GM18951 (cell line): ENCODE results near the gene DES.

Source experiments
- POLR2A ChIP-seq: IDR thresholded peaks from 4 replicates; pipeline ENCODE4 v1.6.1; 2011; ENCODE audit warnings: mild to moderate bottlenecking; ENCODE audit not compliant: insufficient read length, insufficient read depth; ENCODE audit errors: extremely low read depth
- in situ Hi-C: fragments of 300-500 bp; cut with MboI; formaldehyde crosslinking; loops from one replicate; pipeline ENCODE4 v1.12.0; 2022; ENCODE audit warnings: low sequenced_read_pairs, mixed read lengths, inconsistent platforms; ENCODE audit not compliant: unreplicated experiment

Gene DES

GRCh38 chr2:219440388-219441256, 22.4 kb downstream of the DES start:
- in situ Hi-C loops: no loop called here

GRCh38 chr2:219441451-219442255, 23.5 kb downstream of the DES start:
- in situ Hi-C loops: no loop called here
- TF ChIP-seq POLR2A: no peak

More at GRCh38 chr2:219440388-219441256, 22.4 kb downstream of the DES start:
- TF ChIP-seq POLR2A: no peak

DNA sequence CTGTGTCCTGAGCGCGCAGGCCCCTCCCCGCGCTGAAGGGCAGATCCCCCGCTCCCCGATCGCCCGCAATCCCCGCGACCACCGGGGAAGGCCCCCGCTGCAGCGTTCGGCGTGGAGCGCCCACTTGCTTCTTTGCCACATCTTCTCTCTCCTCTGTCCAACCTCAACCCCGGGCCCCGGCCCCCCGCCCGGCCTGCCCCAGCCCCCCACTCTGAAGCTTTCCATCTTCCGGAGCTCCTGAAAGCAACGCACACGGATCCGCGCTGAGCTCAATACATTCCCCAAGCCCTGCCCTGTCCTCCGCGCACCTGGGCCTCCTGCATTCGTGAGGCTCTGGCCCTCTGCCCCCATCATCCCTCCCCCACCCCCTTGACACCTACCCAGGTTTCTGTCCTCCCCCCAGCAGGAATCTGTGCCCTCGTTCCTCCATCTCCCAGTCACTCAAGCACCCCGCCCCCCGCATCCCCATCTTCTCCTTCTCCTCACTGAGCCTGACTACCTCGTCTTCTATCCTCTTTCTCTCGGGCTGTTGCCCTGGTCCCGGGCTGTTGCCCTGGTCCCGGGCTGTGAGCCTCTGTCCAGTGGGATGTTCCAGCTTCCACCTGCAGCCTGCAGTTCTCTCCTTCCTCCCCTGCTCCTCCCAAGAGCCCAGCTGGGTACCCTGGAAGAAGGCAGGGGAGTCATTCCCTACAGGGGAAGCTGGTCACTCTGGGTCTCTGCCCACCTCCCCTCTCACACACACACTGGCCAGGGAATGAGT, 24.3 kb downstream of the DES start:
- in situ Hi-C loops: no loop called here
- no peak for TF ChIP-seq POLR2A

DNA sequence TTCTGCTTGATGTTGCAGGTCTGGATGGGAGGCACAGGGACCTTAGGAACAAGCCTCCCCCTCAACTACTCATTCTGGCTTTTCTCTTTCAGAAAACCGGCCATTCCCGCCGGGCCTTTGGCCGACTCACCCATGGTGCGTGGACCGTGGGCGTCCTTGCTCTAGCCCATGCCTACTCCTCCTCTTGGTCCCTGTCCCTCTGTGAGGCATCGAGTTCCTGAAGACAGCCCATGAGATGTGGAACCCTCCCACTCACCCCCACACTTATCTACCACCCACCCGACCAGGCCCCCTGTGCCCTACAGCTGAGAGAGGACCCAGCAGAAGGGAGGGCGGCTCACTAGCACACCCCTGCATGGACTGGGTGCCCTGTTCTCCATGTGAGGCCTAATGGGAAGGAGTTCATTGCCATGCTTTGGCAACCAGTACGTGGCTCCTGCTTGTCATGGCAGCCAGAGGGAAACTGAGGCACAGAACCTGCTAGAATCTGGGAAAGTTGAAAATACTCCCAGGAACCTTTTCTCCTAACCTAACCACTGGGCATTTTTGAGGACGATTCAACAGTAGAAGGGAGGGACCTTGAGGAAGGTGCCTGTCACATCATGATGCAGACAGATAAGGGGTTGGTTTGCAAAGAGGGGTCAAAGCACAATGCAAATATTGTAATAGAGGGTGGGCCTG, 25.0 kb downstream of the DES start:
- no peak for TF ChIP-seq POLR2A
- in situ Hi-C loops: no loop called here

- TF ChIP-seq POLR2A: no peak
- in situ Hi-C loops: no loop called here
These were observed 25.5 kb downstream of the DES start for GRCh38 chr2:219443697-219444023.

GRCh38 chr2:219444566-219445091, 26.5 kb downstream of the DES start:
- in situ Hi-C loops: no loop called here
- no peak for TF ChIP-seq POLR2A

- no peak for TF ChIP-seq POLR2A
- in situ Hi-C loops: no loop called here
These were observed 27.1 kb downstream of the DES start for GRCh38 chr2:219445220-219445640.

GRCh38 chr2:219446101-219446504, 27.9 kb downstream of the DES start:
- TF ChIP-seq POLR2A: no peak
- in situ Hi-C loops: no loop called here

GRCh38 chr2:219446689-219447088, 28.5 kb downstream of the DES start:
- TF ChIP-seq POLR2A: no peak
- in situ Hi-C loops: no loop called here

DNA sequence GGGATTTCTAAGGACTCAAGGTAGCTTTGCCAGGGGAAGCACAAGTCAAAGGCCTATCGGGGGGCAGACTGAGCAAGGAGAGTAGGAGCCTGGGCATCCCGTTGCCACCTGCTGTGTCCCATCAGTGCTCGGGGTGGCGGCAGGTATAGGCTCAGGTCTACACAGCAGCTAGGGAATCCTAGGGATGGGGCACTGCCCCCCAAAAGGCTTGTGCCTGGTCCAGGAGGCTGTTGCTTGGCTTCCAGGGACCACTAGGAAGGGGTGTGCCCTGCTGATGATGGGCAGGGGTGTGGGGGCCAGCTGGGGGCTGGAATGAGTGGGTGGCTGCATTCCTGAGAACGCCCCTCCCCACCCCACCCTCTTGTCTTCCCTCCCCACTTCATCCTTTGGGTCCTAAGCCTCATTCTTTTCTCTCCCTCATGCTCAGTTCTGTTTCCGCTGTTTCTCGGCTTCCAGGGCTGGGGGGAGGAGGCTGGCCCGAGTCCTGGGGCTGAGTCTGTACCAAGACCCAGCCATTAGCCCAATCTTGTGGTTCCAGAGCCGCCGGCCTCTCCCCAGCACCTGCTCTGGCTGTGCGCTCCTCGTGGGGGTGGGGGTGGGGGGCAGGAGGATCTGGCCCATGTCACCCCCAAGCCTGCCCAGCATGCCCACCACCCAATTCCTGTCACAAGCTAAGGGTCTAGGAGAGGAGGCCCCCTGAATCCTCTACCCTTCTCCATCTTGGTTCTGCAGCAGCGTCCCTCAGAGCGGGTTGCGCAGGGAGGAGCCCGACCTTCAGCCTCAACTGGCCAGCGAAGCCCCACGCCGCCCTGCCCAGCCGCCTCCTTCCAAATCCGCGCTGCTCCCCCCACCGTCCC, 29.3 kb downstream of the DES start:
- TF ChIP-seq POLR2A: no peak
- in situ Hi-C loops: no loop called here

DNA sequence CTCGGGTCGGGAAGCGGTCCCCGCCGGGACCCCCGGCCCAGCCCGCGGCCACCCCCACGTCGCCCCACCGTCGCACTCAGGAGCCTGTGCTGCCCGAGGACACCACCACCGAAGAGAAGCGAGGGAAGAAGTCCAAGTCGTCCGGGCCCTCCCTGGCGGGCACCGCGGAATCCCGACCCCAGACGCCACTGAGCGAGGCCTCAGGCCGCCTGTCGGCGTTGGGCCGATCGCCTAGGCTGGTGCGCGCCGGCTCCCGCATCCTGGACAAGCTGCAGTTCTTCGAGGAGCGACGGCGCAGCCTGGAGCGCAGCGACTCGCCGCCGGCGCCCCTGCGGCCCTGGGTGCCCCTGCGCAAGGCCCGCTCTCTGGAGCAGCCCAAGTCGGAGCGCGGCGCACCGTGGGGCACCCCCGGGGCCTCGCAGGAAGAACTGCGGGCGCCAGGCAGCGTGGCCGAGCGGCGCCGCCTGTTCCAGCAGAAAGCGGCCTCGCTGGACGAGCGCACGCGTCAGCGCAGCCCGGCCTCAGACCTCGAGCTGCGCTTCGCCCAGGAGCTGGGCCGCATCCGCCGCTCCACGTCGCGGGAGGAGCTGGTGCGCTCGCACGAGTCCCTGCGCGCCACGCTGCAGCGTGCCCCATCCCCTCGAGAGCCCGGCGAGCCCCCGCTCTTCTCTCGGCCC, 30.1 kb downstream of the DES start:
- no peak for TF ChIP-seq POLR2A
- in situ Hi-C loops: no loop called here
